ENCODE measurements around the gene IFT80. TPM values are rescaled to one million over a fixed set of nuclear protein-coding genes. Genes with fewer than 3 reads are reported as not detected.

The IFT80 gene
- total RNA-seq, 1 experiment from 2014 or later, result 20.2 TPM

DNA sequence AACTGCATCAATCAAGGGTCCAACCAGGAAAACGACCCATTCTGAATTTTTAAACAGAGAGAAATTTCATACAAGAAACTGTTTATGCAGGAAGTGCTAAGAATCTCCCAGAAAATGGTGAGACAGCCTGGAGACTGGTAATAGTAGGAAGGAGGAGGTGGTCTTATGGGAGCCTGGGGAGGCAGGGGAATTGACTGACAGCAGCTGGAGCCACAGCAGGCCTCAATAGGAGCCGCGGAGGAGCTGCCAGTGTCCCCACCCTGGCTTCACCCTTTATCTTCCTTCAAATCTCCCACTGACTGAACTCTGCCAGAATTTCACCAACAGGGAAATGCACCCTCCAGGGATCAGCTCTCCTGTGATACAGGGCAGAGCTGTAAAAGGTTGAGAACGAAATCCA is 181.3 kb downstream of the IFT80 start:
- DNase-seq (ENCODE audit: low spot score), result no peak
- POLR2A ChIA-PET (ENCODE audit: low non-redundant PET), result no interaction called here
- intact Hi-C loops (cut with micrococcal nuclease; ENCODE audit: unreplicated experiment), result no loop called here

DNA sequence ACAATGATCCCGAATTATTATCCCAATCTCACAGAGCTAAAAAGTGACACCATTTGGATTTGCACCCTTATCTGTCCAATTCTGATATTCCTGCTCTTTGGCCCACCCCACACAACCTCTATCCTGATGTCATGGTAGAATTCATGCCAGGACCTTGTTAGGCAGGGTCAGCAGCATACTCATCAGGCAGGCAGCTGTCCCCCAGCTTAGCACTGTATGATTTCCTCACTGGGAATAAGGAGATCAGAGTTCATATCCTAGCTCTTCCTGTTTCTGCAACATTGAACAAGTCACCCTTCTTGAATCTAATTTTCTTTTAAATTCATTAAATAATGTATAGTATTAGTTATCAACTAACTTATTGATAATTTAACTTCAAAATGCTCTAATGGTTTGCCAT is 185.8 kb downstream of the IFT80 start:
- POLR2A ChIA-PET (ENCODE audit: low non-redundant PET), result no interaction called here

More for the DNA sequence above, 181.3 kb downstream of the IFT80 start:
- CTCF ChIA-PET, result no interaction called here
- no TSS peak for BruUV-seq (replicated peaks)
- Histone ChIP-seq H3K27ac (ENCODE audit: low read depth, low read length, poor library complexity, severe bottlenecking) (no peak overlapping the region), H3K9me3 (ENCODE audit: low read depth, low read length, poor library complexity, severe bottlenecking) (no peaks in the 10 kb centered on the region), H3K27me3 (replicated peaks; ENCODE audit: insufficient read depth, low read depth, low read length, poor library complexity) (peaks cover 21% of the 10 kb centered on the region), H3K4me1 (ENCODE audit: insufficient read depth, low read length, poor library complexity, severe bottlenecking) (peaks cover 5% of the 10 kb centered on the region), H3K36me3 (ENCODE audit: insufficient read depth, low read length, poor library complexity, severe bottlenecking) (no peaks in the 10 kb centered on the region), H3K4me3 (ENCODE audit: low read depth, low read length, poor library complexity, severe bottlenecking) (no peak overlapping the region)
- TF ChIP-seq EZH2 (IDR thresholded peaks at IDR 0.05; ENCODE audit: borderline replicate concordance, low read depth, low read length, poor library complexity, severe bottlenecking), result no peak
- no peak for TF ChIP-seq CTCF (conservative IDR thresholded peaks at IDR 0.05; ENCODE audit: low read depth, low read length)

GRCh38 chr3:160210799-160211221 is 188.2 kb downstream of the IFT80 start:
- Histone ChIP-seq H3K27me3 (replicated peaks; ENCODE audit: insufficient read depth, low read depth, low read length, poor library complexity) (peaks cover 7% of the 10 kb centered on the region), H3K36me3 (ENCODE audit: insufficient read depth, low read length, poor library complexity, severe bottlenecking) (no peaks in the 10 kb centered on the region), H3K4me3 (ENCODE audit: low read depth, low read length, poor library complexity, severe bottlenecking) (no peak overlapping the region), H3K9me3 (ENCODE audit: low read depth, low read length, poor library complexity, severe bottlenecking) (no peaks in the 10 kb centered on the region), H3K27ac (ENCODE audit: low read depth, low read length, poor library complexity, severe bottlenecking) (no peak overlapping the region), H3K4me1 (ENCODE audit: insufficient read depth, low read length, poor library complexity, severe bottlenecking) (peaks cover 5% of the 10 kb centered on the region)
- intact Hi-C loops (cut with micrococcal nuclease; ENCODE audit: unreplicated experiment), result loop anchor here (2.0 kb wide), 2 partner anchors 46 to 178 kb away; no protein-coding TSS in a partner anchor
- DNase-seq (ENCODE audit: low spot score), result peak; percentile 72
- CTCF ChIA-PET, result interaction anchor here (0.6 to 1.0 kb wide), 5 partner anchors 12 to 326 kb away, joined by 3 to 9 read pairs (median 3); no protein-coding TSS in a partner anchor
- POLR2A ChIA-PET (ENCODE audit: low non-redundant PET), result interaction anchor here (0.6 kb wide), 2 partner anchors 39 to 332 kb away, joined by 3 read pairs; no protein-coding TSS in a partner anchor
- BruUV-seq (replicated peaks), result no TSS peak
- TF ChIP-seq EZH2 (IDR thresholded peaks at IDR 0.05; ENCODE audit: borderline replicate concordance, low read depth, low read length, poor library complexity, severe bottlenecking), result no peak
- TF ChIP-seq CTCF (conservative IDR thresholded peaks at IDR 0.05; ENCODE audit: low read depth, low read length), result peak; percentile 55

More for the DNA sequence above, 185.8 kb downstream of the IFT80 start:
- TF ChIP-seq CTCF (conservative IDR thresholded peaks at IDR 0.05; ENCODE audit: low read depth, low read length), result no peak
- TF ChIP-seq EZH2 (IDR thresholded peaks at IDR 0.05; ENCODE audit: borderline replicate concordance, low read depth, low read length, poor library complexity, severe bottlenecking), result no peak
- DNase-seq (ENCODE audit: low spot score), result no peak
- Histone ChIP-seq H3K36me3 (ENCODE audit: insufficient read depth, low read length, poor library complexity, severe bottlenecking) (no peaks in the 10 kb centered on the region), H3K27ac (ENCODE audit: low read depth, low read length, poor library complexity, severe bottlenecking) (no peak overlapping the region), H3K9me3 (ENCODE audit: low read depth, low read length, poor library complexity, severe bottlenecking) (no peaks in the 10 kb centered on the region), H3K4me1 (ENCODE audit: insufficient read depth, low read length, poor library complexity, severe bottlenecking) (no peaks in the 10 kb centered on the region), H3K27me3 (replicated peaks; ENCODE audit: insufficient read depth, low read depth, low read length, poor library complexity) (peaks cover 14% of the 10 kb centered on the region), H3K4me3 (ENCODE audit: low read depth, low read length, poor library complexity, severe bottlenecking) (no peak overlapping the region)
- CTCF ChIA-PET, result interaction anchor here (0.5 kb wide), 1 partner anchor 122 kb away, joined by 4 read pairs; no protein-coding TSS in a partner anchor
- intact Hi-C loops (cut with micrococcal nuclease; ENCODE audit: unreplicated experiment), result no loop called here
- no TSS peak for BruUV-seq (replicated peaks)

Data from A673 (cell line).